HCT116 (cell line): Measurements from ENCODE around the gene PIK3R1. TPM values are rescaled to one million over a fixed set of nuclear protein-coding genes. Genes with fewer than 3 reads are reported as not detected.

ENCODE experiments used
- ATAC-seq: fragments of 200-7000 bp; cut with Tn5 transposase; 2 replicates; pipeline ENCODE4 v1.9.1; 2020; ENCODE audit warnings: mild to moderate bottlenecking, moderate library complexity
- BruUV-seq: library from RNA; stranded (reverse); fragments of 400-500 nt; replicated peaks from 2 replicates; lab custom pipeline; 2021; lab: Mats Ljungman, UMichigan
- CTCF ChIA-PET: fragments of 300-600 bp; sonication (Branson Sonifier 250); formaldehyde crosslinking; loops from one replicate; lab custom pipeline; 2021; ENCODE audit warnings: antibody characterized with exemption; lab: Charles Lee
- POLR2A ChIA-PET: fragments of 300-600, 350-600 bp; sonication (Branson Sonifier 250); formaldehyde crosslinking; loops from one replicate; lab custom pipeline; 2021; ENCODE audit warnings: antibody characterized with exemption; lab: Charles Lee
- RAD21 ChIA-PET, 2 experiments: fragments of 300-600 bp; sonication (Branson Sonifier 250); formaldehyde crosslinking; loops; one replicate each; lab custom pipeline; 2023; ENCODE audit warnings: low total read pairs in 2 of 2; ENCODE audit not compliant: uncharacterized antibody in 2 of 2, unreplicated experiment in 2 of 2, low non-redundant PET in 1 of 2; lab: Charles Lee
- DNase-seq: peaks from one replicate; pipeline ENCODE4 v3.0.0-alpha.2; 2010; ENCODE audit warnings: low read depth, low spot score
- H2AFZ ChIP-seq: fragments of 200-600 bp; shearing (Covaris generic), sonication (generic); 2 replicates; pipeline ENCODE4 v1.6.1; 2017; ENCODE audit warnings: low read depth, mixed run types, mixed read lengths, antibody characterized with exemption, low read length; ENCODE audit not compliant: poor library complexity, severe bottlenecking
- H3K27ac ChIP-seq: 2 replicates; pipeline ENCODE4 v1.5.1; 2012; ENCODE audit warnings: low read depth, low read length
- H3K27me3 ChIP-seq: fragments of 200-600 bp; sonication (generic); 2 replicates; pipeline ENCODE4 v1.6.1; 2016; ENCODE audit warnings: mixed run types, low read length, mixed read lengths; ENCODE audit not compliant: insufficient read depth
- H3K36me3 ChIP-seq, 2 experiments: fragments of 200-500 bp in 1 of 2; fragments of 200-600 bp in 1 of 2; sonication (Bioruptor generic) in 1 of 2; sonication (generic) in 1 of 2; 2 replicates each; pipeline versions ENCODE4 v1.5.1 to v1.6.1; 2014 to 2016; ENCODE audit warnings: low read length in 2 of 2, inconsistent platforms in 1 of 2, mixed read lengths in 1 of 2, mixed run types in 1 of 2; ENCODE audit not compliant: insufficient read depth in 2 of 2, control insufficient read depth in 1 of 2
- H3K4me1 ChIP-seq, 2 experiments: fragments of 200-600 bp in 1 of 2; sonication (generic) in 1 of 2; 2 replicates each; pipeline versions ENCODE4 v1.5.1 to v1.6.1; 2012 to 2017; ENCODE audit warnings: low read length in 2 of 2, inconsistent platforms in 1 of 2, mild to moderate bottlenecking in 1 of 2, mixed read lengths in 1 of 2, mixed run types in 1 of 2, moderate library complexity in 1 of 2; ENCODE audit not compliant: insufficient read depth in 2 of 2, control insufficient read depth in 1 of 2
- H3K4me2 ChIP-seq: fragments of 200-600 bp; sonication (generic); 2 replicates; pipeline ENCODE4 v1.6.1; 2017; ENCODE audit warnings: mixed run types, low read length, mixed read lengths
- H3K4me3 ChIP-seq, 2 experiments: fragments of 200-600 bp in 1 of 2; sonication (generic) in 1 of 2; replicated peaks in 1 of 2; 2 replicates each; pipeline ENCODE4 v1.5.1; 2011 to 2016; ENCODE audit warnings: low read length in 2 of 2, control low read depth in 1 of 2, low read depth in 1 of 2, mild to moderate bottlenecking in 1 of 2, mixed read lengths in 1 of 2, mixed run types in 1 of 2
- H3K79me2 ChIP-seq: fragments of 200-600 bp; sonication (generic); 2 replicates; pipeline ENCODE4 v1.6.1; 2017; ENCODE audit warnings: mild to moderate bottlenecking, mixed run types, low read length, moderate library complexity, mixed read lengths; ENCODE audit not compliant: insufficient read depth
- H3K9ac ChIP-seq: fragments of 200-600 bp; sonication (generic); 2 replicates; pipeline ENCODE4 v1.6.1; 2016; ENCODE audit warnings: low read length, mixed read lengths
- H3K9me2 ChIP-seq: fragments of 200-600 bp; sonication (generic), shearing (Covaris generic); 2 replicates; pipeline ENCODE4 v1.6.1; 2017; ENCODE audit warnings: mixed run types, mild to moderate bottlenecking, moderate library complexity; ENCODE audit not compliant: insufficient read depth
- H3K9me3 ChIP-seq, 2 experiments: fragments of 200-500 bp in 1 of 2; fragments of 200-600 bp in 1 of 2; sonication (Bioruptor generic) in 1 of 2; sonication (generic) in 1 of 2; 2 replicates each; pipeline ENCODE4 v1.6.1; 2014 to 2017; ENCODE audit warnings: low read length in 2 of 2, mixed read lengths in 2 of 2, inconsistent platforms in 1 of 2, low read depth in 1 of 2, mild to moderate bottlenecking in 1 of 2, mixed run types in 1 of 2, moderate library complexity in 1 of 2; ENCODE audit not compliant: control insufficient read depth in 1 of 2, insufficient read depth in 1 of 2
- H4K20me1 ChIP-seq: fragments of 200-600 bp; sonication (generic), shearing (Covaris generic); 2 replicates; pipeline ENCODE4 v1.6.1; 2017; ENCODE audit warnings: mixed run types, mild to moderate bottlenecking, moderate library complexity; ENCODE audit not compliant: insufficient read depth
- CBX3 ChIP-seq: IDR thresholded peaks from 2 replicates; pipeline ENCODE4 v1.6.1; 2012; ENCODE audit warnings: low read depth
- CEBPB ChIP-seq: IDR thresholded peaks from 2 replicates; pipeline ENCODE4 v1.6.1; 2012; ENCODE audit warnings: low read depth
- EGR1 ChIP-seq: IDR thresholded peaks from 2 replicates; pipeline ENCODE4 v1.6.1; 2012; ENCODE audit warnings: low read depth
- ELF1 ChIP-seq: IDR thresholded peaks from 2 replicates; pipeline ENCODE4 v1.6.1; 2012; ENCODE audit warnings: low read depth, borderline replicate concordance
- EZH2 ChIP-seq: fragments of 200-600 bp; sonication (generic); IDR thresholded peaks from 2 replicates; pipeline ENCODE4 v1.6.1; 2017; ENCODE audit warnings: antibody characterized with exemption, mixed run types
- EZH2phosphoT487 ChIP-seq: fragments of 200-600 bp; IDR thresholded peaks from 2 replicates; pipeline ENCODE4 v1.6.1; 2018; ENCODE audit warnings: antibody characterized with exemption, borderline replicate concordance
- FOSL1 ChIP-seq: IDR thresholded peaks from 2 replicates; pipeline ENCODE4 v1.6.1; 2012; ENCODE audit warnings: low read depth
- POLR2A ChIP-seq: IDR thresholded peaks from 2 replicates; pipeline ENCODE4 v1.7.0; 2011; ENCODE audit warnings: borderline replicate concordance; ENCODE audit not compliant: insufficient read depth, insufficient read length; ENCODE audit errors: extremely low read depth
- POLR2AphosphoS5 ChIP-seq: IDR thresholded peaks from 2 replicates; pipeline ENCODE4 v1.6.1; 2011; ENCODE audit warnings: mild to moderate bottlenecking, low read depth, low read length, moderate library complexity
- SRF ChIP-seq: IDR thresholded peaks from 2 replicates; pipeline ENCODE4 v1.6.1; 2012; ENCODE audit warnings: low read depth
- YY1 ChIP-seq: IDR thresholded peaks from 2 replicates; pipeline ENCODE4 v1.6.1; 2011; ENCODE audit warnings: low read length, low read depth, moderate library complexity, mild to moderate bottlenecking; ENCODE audit not compliant: insufficient replicate concordance; ENCODE audit errors: extremely low read depth
- ZNF274 ChIP-seq: fragments of 200-500 bp; sonication (Bioruptor generic); IDR thresholded peaks from 2 replicates; pipeline ENCODE4 v1.6.1; 2014; ENCODE audit warnings: mild to moderate bottlenecking, low read depth, low read length, inconsistent platforms
- intact Hi-C: fragments of 100-400 bp; cut with micrococcal nuclease; formaldehyde crosslinking; loops from 2 replicates; pipeline ENCODE4 v1.10.0; 2022
- total RNA-seq: library from RNA; stranded (reverse); gene quantifications from one replicate; pipeline ENCODE4 v1.2.1, GENCODE V29; 2021; ENCODE audit not compliant: unreplicated experiment
- TF ChIP-seq, protein P1 (sequence below): IDR thresholded peaks from 2 replicates; pipeline ENCODE4 v1.6.1; 2012
- TF ChIP-seq, protein P2 (sequence below), 3 experiments: fragments of 200-600 bp in 1 of 3; sonication (generic) in 1 of 3; IDR thresholded peaks in 2 of 3; conservative IDR thresholded peaks in 1 of 3; 2 replicates each; pipeline ENCODE4 v1.5.1; 2012 to 2017; ENCODE audit warnings: low read depth in 2 of 3, low read length in 2 of 3, antibody characterized with exemption in 1 of 3, borderline replicate concordance in 1 of 3, control low read depth in 1 of 3, mild to moderate bottlenecking in 1 of 3, mixed read lengths in 1 of 3, mixed run types in 1 of 3, moderate library complexity in 1 of 3; ENCODE audit not compliant: insufficient read depth in 1 of 3
- TF ChIP-seq, protein P3 (sequence below): IDR thresholded peaks from 2 replicates; pipeline ENCODE4 v1.6.1; 2012; ENCODE audit warnings: low read depth
- TF ChIP-seq, protein P4 (sequence below): IDR thresholded peaks from 2 replicates; pipeline ENCODE4 v1.6.1; 2012

Gene PIK3R1
- total RNA-seq, 1 experiment from 2014 or later: 7.2 TPM

DNA sequence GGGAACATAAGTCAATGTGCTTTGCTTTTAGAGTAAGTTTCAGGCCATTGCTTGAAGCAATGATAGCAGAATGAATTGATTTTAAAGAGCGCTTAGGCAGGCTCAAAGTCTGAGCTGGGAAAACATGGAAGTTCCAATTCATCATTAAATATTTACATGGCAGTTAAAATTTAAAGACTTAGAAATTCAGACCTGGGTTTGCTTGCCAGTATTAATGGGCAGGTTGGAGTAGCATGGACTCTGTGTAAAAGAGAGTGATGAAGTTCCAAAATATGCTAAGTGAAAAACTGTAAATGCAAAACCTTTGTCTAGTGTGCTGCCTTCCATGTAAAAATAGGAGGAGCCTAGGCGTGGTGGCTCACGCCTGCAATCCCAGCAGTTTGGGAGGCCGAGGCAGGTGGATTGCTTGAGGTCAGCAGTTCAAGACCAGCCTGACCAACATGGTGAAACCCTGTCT, 48.3 kb upstream of the PIK3R1 start:
- Histone ChIP-seq H3K9me3 (no peaks in the 10 kb centered on the region), H3K9ac (no peak overlapping the region), H3K27ac (no peak overlapping the region), H4K20me1 (no peaks in the 10 kb centered on the region), H3K4me3 (no peak overlapping the region), H3K27me3 (no peaks in the 10 kb centered on the region), H2AFZ (no peak overlapping the region), H3K4me1 (no peaks in the 10 kb centered on the region), H3K79me2 (no peaks in the 10 kb centered on the region), H3K36me3 (no peaks in the 10 kb centered on the region), H3K4me2 (no peak overlapping the region), H3K9me2 (no peaks in the 10 kb centered on the region)
- CTCF ChIA-PET: no interaction called here
- ATAC-seq (no peak), DNase-seq (no peak)
- RAD21 ChIA-PET: no interaction called here
- intact Hi-C loops: no loop called here
- POLR2A ChIA-PET: no interaction called here
- TF ChIP-seq EGR1 (no peak), CEBPB (no peak), YY1 (no peak), FOSL1 (no peak), EZH2phosphoT487 (no peak), CBX3 (no peak), ELF1 (no peak), ZNF274 (no peak)
- BruUV-seq: no TSS peak

DNA sequence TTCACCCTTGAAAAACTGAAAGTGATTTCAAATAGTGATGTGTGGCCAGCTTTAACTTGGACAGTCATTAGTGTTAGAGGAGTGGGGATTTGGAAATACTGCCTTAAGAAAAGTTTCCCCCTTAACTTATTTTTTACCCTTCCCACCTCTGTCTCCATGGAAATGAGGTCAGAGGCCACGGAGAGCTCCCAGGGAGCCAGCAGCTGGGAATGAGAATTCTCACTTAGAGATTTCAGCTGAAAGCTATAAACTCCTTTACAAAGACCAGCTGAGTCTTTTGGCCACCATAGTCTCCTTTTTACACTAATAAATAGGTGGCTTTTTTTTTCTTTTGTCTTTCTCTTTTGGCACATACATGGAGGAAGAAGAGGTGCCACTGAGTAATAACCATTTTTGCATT, 45.7 kb upstream of the PIK3R1 start:
- Histone ChIP-seq H3K79me2 (no peaks in the 10 kb centered on the region), H3K9ac (no peak overlapping the region), H2AFZ (no peak overlapping the region), H3K27me3 (no peaks in the 10 kb centered on the region), H3K36me3 (no peaks in the 10 kb centered on the region), H3K27ac (no peak overlapping the region), H3K9me2 (no peaks in the 10 kb centered on the region), H4K20me1 (no peaks in the 10 kb centered on the region), H3K9me3 (no peaks in the 10 kb centered on the region), H3K4me3 (no peak overlapping the region), H3K4me1 (no peaks in the 10 kb centered on the region), H3K4me2 (no peak overlapping the region)
- intact Hi-C loops: no loop called here
- no peak for DNase-seq
- no TSS peak for BruUV-seq
- ChIA-PET RAD21 (no interaction called here), CTCF (no interaction called here), POLR2A (no interaction called here)
- TF ChIP-seq SRF (no peak), POLR2AphosphoS5 (no peak), CEBPB (no peak), YY1 (no peak), POLR2A (no peak), EZH2 (no peak), ELF1 (no peak), ZNF274 (no peak)
- TF ChIP-seq, protein P1, sequence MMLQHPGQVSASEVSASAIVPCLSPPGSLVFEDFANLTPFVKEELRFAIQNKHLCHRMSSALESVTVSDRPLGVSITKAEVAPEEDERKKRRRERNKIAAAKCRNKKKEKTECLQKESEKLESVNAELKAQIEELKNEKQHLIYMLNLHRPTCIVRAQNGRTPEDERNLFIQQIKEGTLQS: no peak
- TF ChIP-seq, protein P2, sequence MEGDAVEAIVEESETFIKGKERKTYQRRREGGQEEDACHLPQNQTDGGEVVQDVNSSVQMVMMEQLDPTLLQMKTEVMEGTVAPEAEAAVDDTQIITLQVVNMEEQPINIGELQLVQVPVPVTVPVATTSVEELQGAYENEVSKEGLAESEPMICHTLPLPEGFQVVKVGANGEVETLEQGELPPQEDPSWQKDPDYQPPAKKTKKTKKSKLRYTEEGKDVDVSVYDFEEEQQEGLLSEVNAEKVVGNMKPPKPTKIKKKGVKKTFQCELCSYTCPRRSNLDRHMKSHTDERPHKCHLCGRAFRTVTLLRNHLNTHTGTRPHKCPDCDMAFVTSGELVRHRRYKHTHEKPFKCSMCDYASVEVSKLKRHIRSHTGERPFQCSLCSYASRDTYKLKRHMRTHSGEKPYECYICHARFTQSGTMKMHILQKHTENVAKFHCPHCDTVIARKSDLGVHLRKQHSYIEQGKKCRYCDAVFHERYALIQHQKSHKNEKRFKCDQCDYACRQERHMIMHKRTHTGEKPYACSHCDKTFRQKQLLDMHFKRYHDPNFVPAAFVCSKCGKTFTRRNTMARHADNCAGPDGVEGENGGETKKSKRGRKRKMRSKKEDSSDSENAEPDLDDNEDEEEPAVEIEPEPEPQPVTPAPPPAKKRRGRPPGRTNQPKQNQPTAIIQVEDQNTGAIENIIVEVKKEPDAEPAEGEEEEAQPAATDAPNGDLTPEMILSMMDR (IDR thresholded peaks at IDR 0.05 in 2 of 3, conservative IDR thresholded peaks at IDR 0.05 in 1 of 3; ENCODE audit: borderline replicate concordance in 1 of 3, insufficient read depth in 1 of 3, low read depth in 2 of 3, low read length in 2 of 3): no peak
- TF ChIP-seq, protein P3, sequence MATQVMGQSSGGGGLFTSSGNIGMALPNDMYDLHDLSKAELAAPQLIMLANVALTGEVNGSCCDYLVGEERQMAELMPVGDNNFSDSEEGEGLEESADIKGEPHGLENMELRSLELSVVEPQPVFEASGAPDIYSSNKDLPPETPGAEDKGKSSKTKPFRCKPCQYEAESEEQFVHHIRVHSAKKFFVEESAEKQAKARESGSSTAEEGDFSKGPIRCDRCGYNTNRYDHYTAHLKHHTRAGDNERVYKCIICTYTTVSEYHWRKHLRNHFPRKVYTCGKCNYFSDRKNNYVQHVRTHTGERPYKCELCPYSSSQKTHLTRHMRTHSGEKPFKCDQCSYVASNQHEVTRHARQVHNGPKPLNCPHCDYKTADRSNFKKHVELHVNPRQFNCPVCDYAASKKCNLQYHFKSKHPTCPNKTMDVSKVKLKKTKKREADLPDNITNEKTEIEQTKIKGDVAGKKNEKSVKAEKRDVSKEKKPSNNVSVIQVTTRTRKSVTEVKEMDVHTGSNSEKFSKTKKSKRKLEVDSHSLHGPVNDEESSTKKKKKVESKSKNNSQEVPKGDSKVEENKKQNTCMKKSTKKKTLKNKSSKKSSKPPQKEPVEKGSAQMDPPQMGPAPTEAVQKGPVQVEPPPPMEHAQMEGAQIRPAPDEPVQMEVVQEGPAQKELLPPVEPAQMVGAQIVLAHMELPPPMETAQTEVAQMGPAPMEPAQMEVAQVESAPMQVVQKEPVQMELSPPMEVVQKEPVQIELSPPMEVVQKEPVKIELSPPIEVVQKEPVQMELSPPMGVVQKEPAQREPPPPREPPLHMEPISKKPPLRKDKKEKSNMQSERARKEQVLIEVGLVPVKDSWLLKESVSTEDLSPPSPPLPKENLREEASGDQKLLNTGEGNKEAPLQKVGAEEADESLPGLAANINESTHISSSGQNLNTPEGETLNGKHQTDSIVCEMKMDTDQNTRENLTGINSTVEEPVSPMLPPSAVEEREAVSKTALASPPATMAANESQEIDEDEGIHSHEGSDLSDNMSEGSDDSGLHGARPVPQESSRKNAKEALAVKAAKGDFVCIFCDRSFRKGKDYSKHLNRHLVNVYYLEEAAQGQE: no peak
- TF ChIP-seq, protein P4, sequence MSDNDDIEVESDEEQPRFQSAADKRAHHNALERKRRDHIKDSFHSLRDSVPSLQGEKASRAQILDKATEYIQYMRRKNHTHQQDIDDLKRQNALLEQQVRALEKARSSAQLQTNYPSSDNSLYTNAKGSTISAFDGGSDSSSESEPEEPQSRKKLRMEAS: no peak
- ATAC-seq: no peak
